GM20000 (cell line): Measurements from ENCODE around the gene LHPP.

Experiments
- DNase-seq: peaks from one replicate; pipeline ENCODE4 v3.0.0; 2012; ENCODE audit warnings: low spot score
- TF ChIP-seq, protein P1 (sequence below): IDR thresholded peaks from 2 replicates; pipeline ENCODE4 v1.5.1; 2012; ENCODE audit warnings: mild to moderate bottlenecking, control low read depth; ENCODE audit errors: extremely low read depth, missing control alignments

LHPP gene

GRCh38 chr10:124588736-124589490 is 127.3 kb downstream of the LHPP start:
- TF ChIP-seq, protein P1, sequence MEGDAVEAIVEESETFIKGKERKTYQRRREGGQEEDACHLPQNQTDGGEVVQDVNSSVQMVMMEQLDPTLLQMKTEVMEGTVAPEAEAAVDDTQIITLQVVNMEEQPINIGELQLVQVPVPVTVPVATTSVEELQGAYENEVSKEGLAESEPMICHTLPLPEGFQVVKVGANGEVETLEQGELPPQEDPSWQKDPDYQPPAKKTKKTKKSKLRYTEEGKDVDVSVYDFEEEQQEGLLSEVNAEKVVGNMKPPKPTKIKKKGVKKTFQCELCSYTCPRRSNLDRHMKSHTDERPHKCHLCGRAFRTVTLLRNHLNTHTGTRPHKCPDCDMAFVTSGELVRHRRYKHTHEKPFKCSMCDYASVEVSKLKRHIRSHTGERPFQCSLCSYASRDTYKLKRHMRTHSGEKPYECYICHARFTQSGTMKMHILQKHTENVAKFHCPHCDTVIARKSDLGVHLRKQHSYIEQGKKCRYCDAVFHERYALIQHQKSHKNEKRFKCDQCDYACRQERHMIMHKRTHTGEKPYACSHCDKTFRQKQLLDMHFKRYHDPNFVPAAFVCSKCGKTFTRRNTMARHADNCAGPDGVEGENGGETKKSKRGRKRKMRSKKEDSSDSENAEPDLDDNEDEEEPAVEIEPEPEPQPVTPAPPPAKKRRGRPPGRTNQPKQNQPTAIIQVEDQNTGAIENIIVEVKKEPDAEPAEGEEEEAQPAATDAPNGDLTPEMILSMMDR, result no peak
- no peak for DNase-seq

DNA sequence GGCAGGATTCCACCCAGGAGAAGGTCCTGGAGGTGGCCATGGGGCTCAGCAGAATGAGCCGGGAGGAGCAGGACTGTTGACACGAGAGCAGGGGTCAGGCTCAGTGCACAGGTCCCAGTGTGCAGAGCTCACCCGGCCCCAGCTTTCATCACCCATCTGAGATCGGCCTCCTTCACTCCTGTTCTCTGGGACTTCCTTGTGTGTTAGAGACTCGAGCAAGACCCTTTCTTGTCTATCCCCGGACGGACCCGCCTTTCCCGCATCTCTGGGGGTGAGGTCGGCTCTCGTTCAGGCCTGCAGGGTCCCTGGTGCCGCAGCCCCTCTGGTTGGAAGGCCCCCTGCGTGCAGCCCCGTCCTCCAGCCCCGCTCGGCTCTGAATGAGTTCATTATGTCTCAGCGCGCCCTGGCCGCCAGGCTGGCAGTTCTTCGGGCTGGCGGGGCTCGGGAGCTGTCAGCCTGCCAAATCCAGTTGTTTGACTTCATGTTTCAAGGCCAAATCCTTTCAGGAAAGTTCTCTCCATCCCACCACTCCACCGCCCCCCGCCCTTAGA is 127.9 kb downstream of the LHPP start:
- no peak for DNase-seq
- TF ChIP-seq, protein P1, result no peak

DNA sequence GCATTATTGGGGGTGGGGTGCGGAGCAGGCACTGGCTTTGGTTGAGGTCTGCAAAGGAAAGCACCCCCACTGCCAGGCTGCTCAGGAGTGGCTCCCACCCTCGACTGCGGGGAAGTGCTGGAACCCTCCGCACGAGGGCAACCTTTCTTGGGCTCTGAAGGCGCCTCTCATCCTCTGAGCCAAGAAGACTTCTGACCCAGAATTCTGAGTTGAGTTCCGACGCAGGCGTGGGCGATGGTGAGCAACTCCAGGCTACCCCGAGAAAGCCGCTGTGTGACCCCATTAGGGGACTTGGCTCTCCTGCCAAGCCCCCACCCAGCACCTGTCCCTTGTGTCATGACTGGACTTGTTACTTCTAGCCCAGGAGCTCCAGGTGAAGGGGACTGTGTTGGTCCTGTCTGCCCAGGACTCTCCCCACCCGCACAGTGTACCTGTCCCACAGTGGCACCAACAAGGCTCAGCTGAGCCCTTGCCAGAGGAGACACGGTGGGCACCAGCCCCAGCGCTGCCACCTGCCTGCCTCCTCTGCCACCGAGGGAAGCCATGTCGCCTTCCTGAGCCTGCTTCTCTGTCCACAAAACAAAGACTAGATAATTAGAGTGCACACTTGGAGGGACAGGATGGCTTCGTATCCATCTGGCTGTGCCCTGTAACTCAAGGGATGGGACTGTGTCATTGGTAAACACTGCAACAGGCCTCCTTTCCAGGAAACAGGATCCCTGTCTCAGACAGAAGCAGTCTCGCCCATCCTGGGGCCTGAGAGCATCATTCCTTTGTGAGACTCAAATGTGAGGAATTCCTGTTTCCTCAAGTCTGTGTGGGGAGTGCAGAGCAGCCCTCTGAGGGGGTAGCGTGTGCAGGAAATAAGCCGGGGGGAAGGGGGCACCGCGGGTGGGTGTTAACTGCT is 128.8 kb downstream of the LHPP start:
- TF ChIP-seq, protein P1, result no peak
- no peak for DNase-seq

GRCh38 chr10:124591123-124591495 is 129.5 kb downstream of the LHPP start:
- no peak for DNase-seq
- TF ChIP-seq, protein P1, result no peak

DNA sequence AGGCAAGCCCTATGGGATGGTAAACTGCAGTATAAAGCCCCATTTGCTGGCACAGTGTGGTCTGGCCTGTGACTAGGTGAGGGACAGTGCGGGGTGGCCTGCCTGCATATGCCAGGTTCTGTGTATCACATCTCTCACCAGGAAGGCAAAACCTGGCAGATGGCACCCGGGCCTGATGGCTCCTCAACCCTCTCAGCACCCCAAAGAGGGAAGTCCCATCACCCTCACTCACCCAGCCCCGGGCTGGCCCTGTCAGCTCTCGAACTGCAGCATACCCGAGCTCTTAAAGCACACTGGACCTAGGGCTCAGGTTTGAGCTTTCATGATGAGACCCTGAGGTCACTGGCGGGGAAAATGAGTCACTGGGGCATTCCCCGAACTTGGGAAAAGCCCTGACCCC is 130.5 kb downstream of the LHPP start:
- TF ChIP-seq, protein P1, result no peak
- DNase-seq, result no peak

GRCh38 chr10:124592736-124593430 is 131.3 kb downstream of the LHPP start:
- TF ChIP-seq, protein P1, result no peak
- DNase-seq, result no peak
